ENCODE data around the gene WDR41. TPM values are rescaled to one million over a fixed set of nuclear protein-coding genes. Genes with fewer than 3 reads are reported as not detected.

The WDR41 gene
- total RNA-seq, 1 experiment from 2014 or later: 54.1 TPM

- no peaks in the 10 kb centered on the region for H3K36me3 ChIP-seq (ENCODE audit: control insufficient read depth in 1 of 2, insufficient read depth in 2 of 2, low read length in 2 of 2)
- no peak for DNase-seq (ENCODE audit: low read depth, low spot score)
- H3K4me3 ChIP-seq (replicated peaks in 1 of 2; ENCODE audit: low read depth in 1 of 2, low read length in 2 of 2): no peak overlapping the region
- H4K20me1 ChIP-seq (ENCODE audit: insufficient read depth): no peaks in the 10 kb centered on the region
- no TSS peak for BruUV-seq (replicated peaks)
- POLR2A ChIA-PET: no interaction called here
- CTCF ChIA-PET: no interaction called here
- ATAC-seq: no peak
- H3K9ac ChIP-seq (ENCODE audit: low read length): no peak overlapping the region
- H2AFZ ChIP-seq (ENCODE audit: low read depth, low read length, poor library complexity, severe bottlenecking): no peak overlapping the region
- RAD21 ChIA-PET (ENCODE audit: low non-redundant PET in 1 of 2, low total read pairs in 2 of 2, uncharacterized antibody in 2 of 2, unreplicated experiment in 2 of 2): no interaction called here
- no peaks in the 10 kb centered on the region for H3K9me3 ChIP-seq (ENCODE audit: control insufficient read depth in 1 of 2, insufficient read depth in 1 of 2, low read depth in 1 of 2, low read length in 2 of 2)
- H3K4me2 ChIP-seq (ENCODE audit: low read length): no peak overlapping the region
- no peaks in the 10 kb centered on the region for H3K79me2 ChIP-seq (ENCODE audit: insufficient read depth, low read length)
- H3K27me3 ChIP-seq (ENCODE audit: insufficient read depth, low read length): no peaks in the 10 kb centered on the region
- no peaks in the 10 kb centered on the region for H3K9me2 ChIP-seq (ENCODE audit: insufficient read depth)
- TF ChIP-seq TCF7L2 (IDR thresholded peaks at IDR 0.05; ENCODE audit: borderline replicate concordance, extremely low read depth, insufficient read depth, insufficient read length) (no peak), ZFX (IDR thresholded peaks at IDR 0.05) (no peak), EZH2phosphoT487 (IDR thresholded peaks at IDR 0.05; ENCODE audit: borderline replicate concordance) (no peak), ZNF274 (IDR thresholded peaks at IDR 0.05; ENCODE audit: low read depth, low read length) (no peak), POLR2AphosphoS5 (IDR thresholded peaks at IDR 0.05; ENCODE audit: low read depth, low read length) (no peak), POLR2A (IDR thresholded peaks at IDR 0.05; ENCODE audit: borderline replicate concordance, extremely low read depth, insufficient read depth, insufficient read length) (no peak), CBX3 (IDR thresholded peaks at IDR 0.05; ENCODE audit: low read depth) (no peak), YY1 (IDR thresholded peaks at IDR 0.05; ENCODE audit: extremely low read depth, insufficient replicate concordance, low read depth, low read length) (no peak), JUND (IDR thresholded peaks at IDR 0.05) (no peak), EZH2 (IDR thresholded peaks at IDR 0.05) (no peak), REST (IDR thresholded peaks at IDR 0.05; ENCODE audit: low read depth) (no peak), MAX (IDR thresholded peaks at IDR 0.05) (no peak), ATF3 (IDR thresholded peaks at IDR 0.05) (no peak), EGR1 (IDR thresholded peaks at IDR 0.05; ENCODE audit: low read depth) (no peak), ELF1 (IDR thresholded peaks at IDR 0.05; ENCODE audit: borderline replicate concordance, low read depth) (no peak), RAD21 (IDR thresholded peaks at IDR 0.05; ENCODE audit: low read depth) (no peak), SP1 (IDR thresholded peaks at IDR 0.05; ENCODE audit: low read depth) (no peak), SIN3A (IDR thresholded peaks at IDR 0.05; ENCODE audit: low read depth) (no peak)
- intact Hi-C loops (cut with micrococcal nuclease): no loop called here
- no peak overlapping the region for H3K27ac ChIP-seq (ENCODE audit: low read depth, low read length)
- H3K4me1 ChIP-seq (ENCODE audit: control insufficient read depth in 1 of 2, insufficient read depth in 2 of 2, low read length in 2 of 2): no peaks in the 10 kb centered on the region
Measured at GRCh38 chr5:77402796-77403195, 89.3 kb downstream of the WDR41 start.

All from HCT116 (cell line).